Gastrocnemius medialis (tissue), 4 donors: Measurements from ENCODE around the gene CASKIN1.

Experiments used
- POLR2A ChIP-seq, 2 donors: fragments of 450-650 bp; IDR thresholded peaks; one replicate each; pipeline ENCODE4 v1.6.1; 2017; ENCODE audit warnings: antibody characterized with exemption in 2 of 2, mild to moderate bottlenecking in 2 of 2, moderate library complexity in 2 of 2
- TF ChIP-seq, protein P1 (sequence below), 5 experiments: fragments of 450-650 bp in 3 of 5; fragments of 200-600 bp in 2 of 5; sonication (generic) in 2 of 5; IDR thresholded peaks in 4 of 5; conservative IDR thresholded peaks in 1 of 5; 1 replicate in 4 of 5; 2 replicates in 1 of 5; pipeline ENCODE4 v1.5.1; 2016 to 2019; ENCODE audit warnings: antibody characterized with exemption in 5 of 5, mild to moderate bottlenecking in 3 of 5, moderate library complexity in 3 of 5

- TF ChIP-seq, protein P1, sequence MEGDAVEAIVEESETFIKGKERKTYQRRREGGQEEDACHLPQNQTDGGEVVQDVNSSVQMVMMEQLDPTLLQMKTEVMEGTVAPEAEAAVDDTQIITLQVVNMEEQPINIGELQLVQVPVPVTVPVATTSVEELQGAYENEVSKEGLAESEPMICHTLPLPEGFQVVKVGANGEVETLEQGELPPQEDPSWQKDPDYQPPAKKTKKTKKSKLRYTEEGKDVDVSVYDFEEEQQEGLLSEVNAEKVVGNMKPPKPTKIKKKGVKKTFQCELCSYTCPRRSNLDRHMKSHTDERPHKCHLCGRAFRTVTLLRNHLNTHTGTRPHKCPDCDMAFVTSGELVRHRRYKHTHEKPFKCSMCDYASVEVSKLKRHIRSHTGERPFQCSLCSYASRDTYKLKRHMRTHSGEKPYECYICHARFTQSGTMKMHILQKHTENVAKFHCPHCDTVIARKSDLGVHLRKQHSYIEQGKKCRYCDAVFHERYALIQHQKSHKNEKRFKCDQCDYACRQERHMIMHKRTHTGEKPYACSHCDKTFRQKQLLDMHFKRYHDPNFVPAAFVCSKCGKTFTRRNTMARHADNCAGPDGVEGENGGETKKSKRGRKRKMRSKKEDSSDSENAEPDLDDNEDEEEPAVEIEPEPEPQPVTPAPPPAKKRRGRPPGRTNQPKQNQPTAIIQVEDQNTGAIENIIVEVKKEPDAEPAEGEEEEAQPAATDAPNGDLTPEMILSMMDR (IDR thresholded peaks at IDR 0.05 in 4 of 5, conservative IDR thresholded peaks at IDR 0.05 in 1 of 5) = no peak
- no peak for TF ChIP-seq POLR2A (IDR thresholded peaks at IDR 0.05)
Observed at GRCh38 chr16:2187212-2187611, 9.2 kb downstream of the CASKIN1 start.
